ENCODE results near the gene ZBTB22.
"Not testable (repeated sequence)": the region's sequence is repeated elsewhere in the genome, so short reads cannot be mapped to it uniquely, and the experiment has no call there.

The ZBTB22 gene, protein sequence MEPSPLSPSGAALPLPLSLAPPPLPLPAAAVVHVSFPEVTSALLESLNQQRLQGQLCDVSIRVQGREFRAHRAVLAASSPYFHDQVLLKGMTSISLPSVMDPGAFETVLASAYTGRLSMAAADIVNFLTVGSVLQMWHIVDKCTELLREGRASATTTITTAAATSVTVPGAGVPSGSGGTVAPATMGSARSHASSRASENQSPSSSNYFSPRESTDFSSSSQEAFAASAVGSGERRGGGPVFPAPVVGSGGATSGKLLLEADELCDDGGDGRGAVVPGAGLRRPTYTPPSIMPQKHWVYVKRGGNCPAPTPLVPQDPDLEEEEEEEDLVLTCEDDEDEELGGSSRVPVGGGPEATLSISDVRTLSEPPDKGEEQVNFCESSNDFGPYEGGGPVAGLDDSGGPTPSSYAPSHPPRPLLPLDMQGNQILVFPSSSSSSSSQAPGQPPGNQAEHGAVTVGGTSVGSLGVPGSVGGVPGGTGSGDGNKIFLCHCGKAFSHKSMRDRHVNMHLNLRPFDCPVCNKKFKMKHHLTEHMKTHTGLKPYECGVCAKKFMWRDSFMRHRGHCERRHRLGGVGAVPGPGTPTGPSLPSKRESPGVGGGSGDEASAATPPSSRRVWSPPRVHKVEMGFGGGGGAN
- total RNA-seq: 7.9 to 25.3 (median 16.2) reads per million in 17 experiments

GRCh38 chr6:33317669-33318425, at the start of gene ZBTB22:
ZBTB22 (minus strand) TSS chr6:33317744; CDS start chr6:33316916, 828 bp downstream.
- DNase-seq: peak; percentile 98 to 99 (median 99)

DNA sequence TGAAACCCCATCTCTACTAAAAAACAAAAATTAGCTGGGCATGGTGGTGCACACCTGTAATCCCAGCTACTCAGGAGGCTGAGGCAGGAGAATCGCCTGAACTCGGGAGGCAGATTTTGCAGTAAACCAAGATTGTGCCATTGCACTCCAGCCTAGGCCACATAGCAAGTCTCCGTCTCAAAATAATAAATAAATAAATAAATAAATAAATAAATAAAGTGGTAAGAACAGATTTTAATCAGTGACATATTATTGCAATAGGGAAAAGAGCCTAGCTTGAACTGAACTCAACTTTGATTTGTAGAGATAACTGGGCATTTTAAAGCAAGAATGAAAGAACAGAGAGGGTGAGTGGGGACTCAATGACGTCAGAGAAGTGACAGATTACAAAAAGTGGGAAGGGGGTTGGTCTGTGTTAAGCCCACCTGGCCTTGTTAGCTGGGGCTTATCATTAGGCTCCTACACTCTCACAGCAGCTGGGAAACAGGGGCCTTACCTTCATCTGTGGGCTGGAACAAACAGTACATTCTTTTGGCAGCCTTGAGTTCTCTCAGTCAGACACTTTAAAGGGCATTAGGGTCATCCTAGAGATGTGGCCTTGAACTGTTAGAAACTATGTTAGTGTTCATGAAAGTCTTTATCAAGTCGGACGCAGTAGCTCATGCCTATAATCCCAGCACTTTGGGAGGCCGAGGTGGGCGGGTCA, 49.6 kb upstream of the ZBTB22 start:
- no peak for DNase-seq

GRCh38 chr6:33365206-33365971, 47.8 kb upstream of the ZBTB22 start:
- not testable (repeated sequence) for DNase-seq

- peak; percentile 37 to 64 (median 62) for DNase-seq
Observed at GRCh38 chr6:33364475-33365205, 47.1 kb upstream of the ZBTB22 start.

- DNase-seq: not testable (repeated sequence)
Observed at GRCh38 chr6:33363486-33363885, 45.9 kb upstream of the ZBTB22 start.

DNA sequence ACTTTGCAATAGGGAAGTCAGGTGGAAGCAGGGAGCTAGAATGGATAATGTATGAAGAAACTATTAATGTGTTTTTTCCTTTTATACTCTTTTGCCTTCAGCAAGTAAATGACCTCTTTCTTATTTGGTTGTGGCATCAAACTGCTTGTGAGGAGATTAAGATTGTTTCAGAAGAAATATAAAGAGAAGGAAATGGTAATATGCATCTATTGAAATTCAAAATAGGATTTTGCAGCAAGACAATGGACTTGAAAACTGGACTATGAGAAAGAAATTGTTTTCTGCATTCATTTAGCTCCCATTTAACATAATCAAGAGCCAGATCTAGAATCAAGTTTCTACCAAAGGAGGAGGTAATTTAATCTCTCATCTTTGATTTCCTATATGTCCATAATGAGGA, 41.8 kb upstream of the ZBTB22 start:
- no peak for DNase-seq

- DNase-seq: not testable (repeated sequence)
Observed at GRCh38 chr6:33357160-33357871, 39.8 kb upstream of the ZBTB22 start.

DNA sequence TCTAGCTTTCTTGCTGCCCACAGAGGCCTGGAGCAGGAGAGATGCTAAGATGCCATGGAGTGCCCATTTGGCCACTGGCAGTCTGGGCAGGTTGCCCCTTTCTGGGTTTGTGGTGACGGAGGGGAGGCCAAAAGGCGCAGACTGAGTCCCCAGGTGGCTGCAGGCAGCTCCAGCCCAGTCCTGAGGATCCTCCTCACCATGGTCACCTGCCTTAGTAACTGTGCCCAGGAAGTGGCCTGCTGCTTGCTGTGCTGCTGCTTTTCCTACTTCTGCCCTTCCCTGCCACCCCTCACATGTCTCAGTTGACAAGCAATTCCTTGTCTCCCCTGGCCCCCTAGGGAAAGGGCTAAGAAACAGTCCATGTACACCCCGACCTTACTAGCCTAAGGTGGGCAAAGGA, 38.8 kb upstream of the ZBTB22 start:
- no peak for DNase-seq

- not testable (repeated sequence) for DNase-seq
Observed at GRCh38 chr6:33355860-33356259, 38.3 kb upstream of the ZBTB22 start.

GRCh38 chr6:33347816-33348215, 30.3 kb upstream of the ZBTB22 start:
- DNase-seq: no peak

DNA sequence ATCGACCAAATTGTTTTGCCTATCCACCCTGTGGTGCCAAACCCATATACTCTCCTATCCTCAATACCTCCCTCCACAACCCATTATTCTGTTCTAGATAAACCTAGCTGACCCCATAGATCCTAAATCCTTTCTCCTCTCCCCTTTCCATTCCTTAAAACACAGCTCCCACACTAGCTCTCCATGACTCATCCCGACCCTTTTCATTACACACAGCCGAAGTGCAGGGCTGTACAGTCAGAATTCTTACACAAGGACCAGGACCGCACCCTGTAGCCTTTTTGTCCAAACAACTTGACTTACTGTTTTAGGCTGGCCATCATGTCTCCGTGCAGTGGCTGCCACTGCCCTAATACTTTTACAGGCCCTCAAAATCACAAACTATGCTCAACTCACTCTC, 29.4 kb upstream of the ZBTB22 start:
- DNase-seq: not testable (repeated sequence)

GRCh38 chr6:33344701-33345697, 27.5 kb upstream of the ZBTB22 start:
- DNase-seq: peak; percentile 38 to 76 (median 67)

- DNase-seq: no peak
Observed at GRCh38 chr6:33343953-33344611, 26.5 kb upstream of the ZBTB22 start.

- not testable (repeated sequence) for DNase-seq
Observed at GRCh38 chr6:33343606-33343952, 26.0 kb upstream of the ZBTB22 start.

DNA sequence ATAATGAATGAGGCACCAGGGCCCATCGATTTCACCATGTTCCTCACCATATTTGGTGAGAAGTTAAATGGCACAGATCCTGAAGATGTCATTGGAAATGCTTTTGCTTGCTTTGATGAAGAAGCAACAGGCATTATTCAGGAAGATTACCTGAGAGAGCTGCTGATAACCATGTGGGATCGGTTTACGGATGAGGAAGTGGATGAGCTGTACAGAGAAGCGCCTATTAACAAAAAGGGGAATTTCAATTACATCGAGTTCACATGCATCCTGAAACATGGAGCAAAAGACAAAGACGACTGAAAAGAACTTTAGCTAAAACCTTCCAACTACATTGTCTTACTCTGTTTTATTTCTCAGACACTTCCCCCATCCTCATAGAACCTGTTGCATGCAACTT, 21.6 kb upstream of the ZBTB22 start:
- DNase-seq: peak; percentile 8 to 44 (median 16)

DNA sequence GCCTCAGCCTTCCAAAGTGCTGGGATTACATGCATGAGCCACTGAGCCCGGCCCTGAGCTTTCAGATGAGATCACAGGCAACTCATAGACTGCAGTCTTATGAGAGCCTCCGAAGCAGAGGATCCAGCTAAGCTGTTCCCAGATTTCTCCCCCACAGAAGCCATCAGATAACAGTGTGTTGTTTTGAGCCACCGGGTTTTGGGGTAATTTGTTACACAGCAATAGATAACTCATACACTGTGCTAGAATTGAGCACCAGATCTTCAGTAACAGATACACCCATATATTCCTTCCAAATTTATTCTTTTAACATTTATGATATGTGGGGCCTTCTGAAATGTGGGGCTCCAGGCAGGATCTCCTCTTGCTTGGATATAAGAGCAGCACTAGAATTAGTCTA, 19.0 kb upstream of the ZBTB22 start:
- DNase-seq: no peak

- no peak for DNase-seq
Observed at GRCh38 chr6:33335916-33336315, 18.4 kb upstream of the ZBTB22 start.

DNA sequence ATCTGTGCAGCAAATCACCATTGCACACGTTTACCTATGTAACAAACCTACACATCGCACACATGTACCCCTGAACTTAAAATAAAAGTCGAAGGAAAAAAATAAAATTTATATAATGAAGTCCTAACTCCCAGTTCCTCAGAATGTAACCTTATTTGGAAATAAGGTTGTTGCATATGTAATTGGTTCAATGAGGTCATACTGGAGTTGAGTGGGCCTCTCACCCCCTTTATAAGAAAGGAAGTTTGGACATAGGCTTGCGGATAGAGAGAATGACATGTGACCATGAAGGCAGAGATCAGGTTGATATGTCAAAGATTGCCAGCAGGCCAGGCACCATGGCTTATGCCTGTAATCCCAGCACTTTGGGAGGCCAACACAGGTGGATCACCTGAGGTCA, 16.1 kb upstream of the ZBTB22 start:
- DNase-seq: peak in 3 of 4 experiments; percentile 15 to 59 (median 46)

DNA sequence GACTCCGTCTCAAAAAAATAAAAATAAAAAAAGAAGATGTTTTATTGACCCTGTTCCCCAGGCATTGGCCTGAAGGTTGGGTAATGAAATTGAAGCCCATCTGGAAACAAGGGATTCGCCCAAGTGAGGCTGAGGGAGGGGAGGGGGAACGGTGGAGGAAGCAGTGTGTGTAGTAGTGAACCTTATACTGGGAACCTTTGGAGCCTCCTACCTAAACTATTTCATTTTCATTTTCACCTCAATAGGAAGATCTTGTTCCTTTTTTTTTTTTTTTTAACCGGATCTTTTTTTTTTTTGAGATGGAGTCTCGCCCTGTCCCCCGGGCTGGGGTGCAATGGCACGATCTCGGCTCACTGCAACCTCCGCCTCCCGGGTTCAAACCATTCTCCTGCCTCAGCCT, 13.2 kb upstream of the ZBTB22 start:
- DNase-seq: no peak

All from suppressor macrophage (primary cell).